Thyroid gland (tissue), 4 donors: Measurements from ENCODE around the gene ARHGAP24. TPM values are rescaled to one million over a fixed set of nuclear protein-coding genes. Genes with fewer than 3 reads are reported as not detected.

Source experiments
- DNase-seq, 2 donors: peaks; one replicate each; pipeline ENCODE4 v3.0.0-alpha.2; 2019
- H3K27ac ChIP-seq, 3 donors: fragments of 200-600 bp; sonication (generic); 1 replicate in 2 of 3; 2 replicates in 1 of 3; pipeline ENCODE4 v1.5.1; 2016 to 2019; ENCODE audit warnings: mild to moderate bottlenecking in 1 of 3, moderate library complexity in 1 of 3
- H3K27me3 ChIP-seq: fragments of 200-600 bp; sonication (generic); one replicate; pipeline ENCODE4 v1.5.1; 2019
- H3K36me3 ChIP-seq, 2 donors: fragments of 200-600 bp; sonication (generic); one replicate each; pipeline ENCODE4 v1.5.1; 2016 to 2019
- H3K4me1 ChIP-seq, 2 donors: fragments of 200-600 bp; sonication (generic); one replicate each; pipeline ENCODE4 v1.5.1; 2017 to 2019
- H3K4me3 ChIP-seq, 3 donors: fragments of 200-600 bp; sonication (generic); replicated peaks in 1 of 3; 1 replicate in 2 of 3; 2 replicates in 1 of 3; pipeline ENCODE4 v1.5.1; 2016; ENCODE audit warnings: mild to moderate bottlenecking in 1 of 3
- H3K9me3 ChIP-seq: fragments of 200-600 bp; sonication (generic); one replicate; pipeline ENCODE4 v1.5.1; 2017
- POLR2A ChIP-seq, 2 donors: fragments of 450-650 bp; IDR thresholded peaks; one replicate each; pipeline ENCODE4 v1.6.1; 2017; ENCODE audit warnings: antibody characterized with exemption in 2 of 2, mild to moderate bottlenecking in 2 of 2, moderate library complexity in 1 of 2
- WGBS, 2 donors: methylation state at CpG; one replicate each; pipeline ENCODE4 v1.1.5; 2017; 5-methylcytosine and 5-hydroxymethylcytosine counted together
- intact Hi-C: fragments of 100-400 bp; cut with DNase I; formaldehyde crosslinking; loops from one replicate; pipeline ENCODE4 v1.15.1; 2023
- total RNA-seq, 4 donors: library from RNA; depleted of rRNA; stranded (reverse); fragments of >200 nt; gene quantifications; one replicate each; pipeline ENCODE4 v1.2.3, GENCODE V29; 2016
- TF ChIP-seq, protein P1 (sequence below), 6 experiments: fragments of 200-600 bp in 3 of 6; fragments of 450-650 bp in 3 of 6; sonication (generic) in 3 of 6; IDR thresholded peaks; one replicate each; pipeline ENCODE4 v1.5.1; 2016 to 2019; ENCODE audit warnings: antibody characterized with exemption in 6 of 6, mild to moderate bottlenecking in 2 of 6, inconsistent platforms in 1 of 6, moderate library complexity in 1 of 6

ARHGAP24 gene
- total RNA-seq, 4 donors from 2014 or later = 20.8 to 70.3 (median 52.4) TPM

DNA sequence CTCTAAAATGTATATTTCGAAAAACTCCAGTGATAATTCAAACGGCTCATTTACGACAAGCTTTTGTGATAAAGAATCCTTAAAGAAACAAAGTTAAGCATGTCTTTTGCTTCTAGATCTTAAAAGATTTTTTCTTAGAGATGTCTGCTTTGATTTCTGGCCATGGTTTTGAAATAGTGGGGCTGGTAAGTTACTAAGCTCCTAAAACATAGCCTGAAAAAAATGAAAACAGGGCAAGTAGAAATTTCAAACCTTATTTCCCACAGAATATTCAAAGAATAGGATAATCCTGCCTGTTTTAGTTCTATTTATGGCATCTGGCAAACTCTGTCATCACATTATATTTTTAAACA, 318.3 kb downstream of the ARHGAP24 start:
- DNase-seq = no peak
- TF ChIP-seq, protein P1, sequence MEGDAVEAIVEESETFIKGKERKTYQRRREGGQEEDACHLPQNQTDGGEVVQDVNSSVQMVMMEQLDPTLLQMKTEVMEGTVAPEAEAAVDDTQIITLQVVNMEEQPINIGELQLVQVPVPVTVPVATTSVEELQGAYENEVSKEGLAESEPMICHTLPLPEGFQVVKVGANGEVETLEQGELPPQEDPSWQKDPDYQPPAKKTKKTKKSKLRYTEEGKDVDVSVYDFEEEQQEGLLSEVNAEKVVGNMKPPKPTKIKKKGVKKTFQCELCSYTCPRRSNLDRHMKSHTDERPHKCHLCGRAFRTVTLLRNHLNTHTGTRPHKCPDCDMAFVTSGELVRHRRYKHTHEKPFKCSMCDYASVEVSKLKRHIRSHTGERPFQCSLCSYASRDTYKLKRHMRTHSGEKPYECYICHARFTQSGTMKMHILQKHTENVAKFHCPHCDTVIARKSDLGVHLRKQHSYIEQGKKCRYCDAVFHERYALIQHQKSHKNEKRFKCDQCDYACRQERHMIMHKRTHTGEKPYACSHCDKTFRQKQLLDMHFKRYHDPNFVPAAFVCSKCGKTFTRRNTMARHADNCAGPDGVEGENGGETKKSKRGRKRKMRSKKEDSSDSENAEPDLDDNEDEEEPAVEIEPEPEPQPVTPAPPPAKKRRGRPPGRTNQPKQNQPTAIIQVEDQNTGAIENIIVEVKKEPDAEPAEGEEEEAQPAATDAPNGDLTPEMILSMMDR (IDR thresholded peaks at IDR 0.05) = no peak
- no peak for TF ChIP-seq POLR2A (IDR thresholded peaks at IDR 0.05)

DNA sequence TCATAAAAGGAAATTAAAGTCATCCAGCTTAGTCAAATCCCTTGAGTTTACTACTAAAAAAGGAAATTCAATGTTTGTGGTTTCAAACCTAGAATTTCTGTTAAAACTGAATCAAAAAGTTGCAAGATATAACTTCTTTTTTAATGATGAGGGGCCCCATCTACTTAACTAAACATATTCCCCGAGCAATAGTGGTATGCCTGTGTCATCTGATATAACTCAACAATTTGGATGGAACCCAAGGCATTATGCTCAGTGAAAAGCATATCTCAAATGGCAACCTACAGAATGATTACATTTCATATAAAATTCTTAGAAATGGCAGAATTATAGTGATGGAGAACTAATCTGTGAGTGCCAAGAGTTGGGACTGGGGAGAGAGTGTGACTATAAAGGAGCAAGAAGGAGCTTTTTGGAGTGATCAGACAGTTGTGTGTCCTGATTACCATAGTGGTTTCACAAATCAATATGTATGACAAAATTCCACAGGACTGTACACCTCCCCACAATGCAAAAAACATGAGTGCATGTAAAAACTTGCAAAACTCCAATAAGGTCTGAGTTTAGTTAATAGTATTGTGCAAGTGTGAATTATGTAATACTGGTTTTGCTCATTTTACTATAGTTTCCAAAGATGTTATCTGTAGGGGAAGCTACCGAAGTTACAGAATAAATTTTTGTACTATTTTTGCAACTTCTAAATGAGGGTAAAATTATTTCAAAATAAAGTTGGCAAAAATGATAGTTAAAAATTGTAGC, 323.2 kb downstream of the ARHGAP24 start:
- intact Hi-C loops = loop anchor here (10.0 kb wide), 2 partner anchors 177 to 247 kb away; no protein-coding TSS in a partner anchor
- no peaks in the 10 kb centered on the region for H3K27me3 ChIP-seq

More for the DNA sequence above, 318.3 kb downstream of the ARHGAP24 start:
- WGBS, 2 donors = 79 to 85% methylated on average over 3 of the region's 3 CpGs
- no peaks in the 10 kb centered on the region for H3K36me3 ChIP-seq
- H3K4me3 ChIP-seq = no peak overlapping the region
- no peak overlapping the region for H3K27ac ChIP-seq
- intact Hi-C loops = loop anchor here (10.0 kb wide), 2 partner anchors 182 to 252 kb away; no protein-coding TSS in a partner anchor
- H3K4me1 ChIP-seq = no peaks in the 10 kb centered on the region
- H3K9me3 ChIP-seq = no peaks in the 10 kb centered on the region
- no peaks in the 10 kb centered on the region for H3K27me3 ChIP-seq

DNA sequence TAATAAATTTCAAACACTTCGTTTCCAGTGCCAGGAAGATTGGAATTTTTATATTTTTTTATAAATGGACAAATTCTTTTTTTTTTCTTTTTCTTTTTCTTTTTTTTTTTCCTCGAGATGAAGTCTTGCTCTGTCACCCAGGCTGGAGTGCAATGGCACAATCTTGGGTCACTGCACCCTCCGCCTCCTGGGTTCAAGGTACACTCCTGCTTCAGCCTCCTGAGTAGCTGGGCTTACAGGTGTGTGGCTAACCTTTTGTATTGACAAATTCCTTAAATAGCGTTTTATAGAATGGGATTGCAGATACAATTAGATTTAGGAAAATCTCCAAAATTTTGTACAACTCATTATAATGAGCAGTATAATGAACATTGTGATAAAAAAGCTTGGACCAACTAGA, 328.9 kb downstream of the ARHGAP24 start:
- H3K36me3 ChIP-seq = no peaks in the 10 kb centered on the region
- WGBS, 2 donors = 87 to 91% methylated on average over 4 of the region's 4 CpGs
- no peak for TF ChIP-seq POLR2A (IDR thresholded peaks at IDR 0.05)
- TF ChIP-seq, protein P1 (IDR thresholded peaks at IDR 0.05) = no peak
- H3K4me1 ChIP-seq = no peaks in the 10 kb centered on the region
- H3K4me3 ChIP-seq = no peak overlapping the region
- H3K27ac ChIP-seq = no peak overlapping the region
- H3K27me3 ChIP-seq = no peaks in the 10 kb centered on the region
- intact Hi-C loops = no loop called here
- H3K9me3 ChIP-seq = no peaks in the 10 kb centered on the region
- DNase-seq = no peak

More for the DNA sequence above, 323.2 kb downstream of the ARHGAP24 start:
- Histone ChIP-seq H3K36me3 (no peaks in the 10 kb centered on the region), H3K9me3 (no peaks in the 10 kb centered on the region), H3K27ac (no peak overlapping the region), H3K4me1 (no peaks in the 10 kb centered on the region), H3K4me3 (no peak overlapping the region)
- DNase-seq = no peak
- no peak for TF ChIP-seq POLR2A (IDR thresholded peaks at IDR 0.05)
- TF ChIP-seq, protein P1 (IDR thresholded peaks at IDR 0.05) = no peak
- 86 to 87% methylated on average over 2 of the region's 2 CpGs for WGBS, 2 donors

DNA sequence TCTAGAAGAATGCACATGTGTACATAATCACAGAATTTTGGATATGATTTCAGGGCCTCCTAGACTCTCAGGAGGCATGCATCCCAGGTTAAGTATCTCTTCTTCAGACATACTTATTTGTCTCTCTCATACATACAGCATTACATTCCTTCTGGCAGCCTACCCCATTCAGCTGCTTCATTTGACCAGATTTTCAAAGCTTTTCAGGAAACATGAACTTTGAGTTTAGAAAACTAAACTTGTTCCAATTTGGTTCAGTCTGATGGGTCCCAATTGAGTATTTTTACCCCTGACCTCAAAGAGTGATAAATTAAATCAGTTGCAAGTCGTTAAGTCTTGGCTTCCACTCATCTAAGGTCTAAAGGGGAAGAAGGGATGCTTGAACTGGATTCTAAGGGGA, 330.9 kb downstream of the ARHGAP24 start:
- H3K27me3 ChIP-seq = no peaks in the 10 kb centered on the region
- TF ChIP-seq POLR2A (IDR thresholded peaks at IDR 0.05) = no peak
- TF ChIP-seq, protein P1 (IDR thresholded peaks at IDR 0.05) = no peak
- H3K9me3 ChIP-seq = no peaks in the 10 kb centered on the region
- 64 to 69% methylated on average over 1 of the region's 1 CpG for WGBS, 2 donors
- intact Hi-C loops = no loop called here
- H3K4me3 ChIP-seq = no peak overlapping the region
- no peaks in the 10 kb centered on the region for H3K36me3 ChIP-seq
- no peaks in the 10 kb centered on the region for H3K4me1 ChIP-seq
- H3K27ac ChIP-seq = no peak overlapping the region
- DNase-seq = no peak

DNA sequence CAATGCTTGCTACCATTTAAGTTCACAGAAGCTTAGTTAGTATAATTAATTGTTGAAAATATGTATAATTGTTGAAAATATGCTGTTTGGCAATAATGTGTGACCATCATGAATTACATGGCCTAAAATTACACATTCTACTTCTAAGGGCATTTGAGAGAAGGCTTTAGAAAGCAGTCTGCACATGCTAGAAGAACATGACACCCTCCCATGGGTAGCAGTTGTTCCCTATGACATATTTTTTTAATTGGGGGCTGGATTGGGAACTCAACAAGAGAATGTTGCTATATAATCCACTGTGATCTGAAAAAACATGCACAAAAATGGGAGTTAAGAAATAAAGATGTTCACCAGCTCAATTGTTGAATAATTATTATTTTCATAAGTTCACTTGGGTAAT, 331.4 kb downstream of the ARHGAP24 start:
- H3K36me3 ChIP-seq = no peaks in the 10 kb centered on the region
- TF ChIP-seq, protein P1 (IDR thresholded peaks at IDR 0.05) = no peak
- TF ChIP-seq POLR2A (IDR thresholded peaks at IDR 0.05) = no peak
- no peaks in the 10 kb centered on the region for H3K4me1 ChIP-seq
- no peaks in the 10 kb centered on the region for H3K9me3 ChIP-seq
- no peak overlapping the region for H3K4me3 ChIP-seq
- H3K27me3 ChIP-seq = no peaks in the 10 kb centered on the region
- intact Hi-C loops = no loop called here
- no peak for DNase-seq
- H3K27ac ChIP-seq = no peak overlapping the region
